Cortex of kidney (tissue), 1 donor: ENCODE data around the gene MARCHF10.
"Not testable (repeated sequence)": the region's sequence is repeated elsewhere in the genome, so short reads cannot be mapped to it uniquely, and the experiment has no call there.

Source experiments
- DNase-seq: peaks from one replicate; lab custom pipeline; 2025; lab: John Stamatoyannopoulos, UW

Gene MARCHF10

GRCh38 chr17:62717889-62718288 lies 90.2 kb downstream of the MARCHF10 start:
- no peak for DNase-seq

DNA sequence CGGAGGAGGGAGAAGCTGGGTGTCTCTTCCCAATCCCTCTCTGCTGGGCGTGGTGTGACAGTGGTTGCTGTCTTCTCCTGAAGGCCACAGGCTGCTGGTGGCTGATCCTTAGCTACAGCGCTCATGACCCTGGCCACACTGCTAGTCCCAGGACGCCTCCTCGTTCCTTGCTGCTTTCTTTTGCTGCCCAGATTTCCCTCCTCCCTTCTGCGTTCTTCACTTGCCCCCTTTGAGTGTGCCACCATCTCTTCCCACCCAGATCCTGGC lies 90.6 kb downstream of the MARCHF10 start:
- no peak for DNase-seq

- no peak for DNase-seq
These were observed 91.1 kb downstream of the MARCHF10 start for GRCh38 chr17:62716834-62717588.

DNA sequence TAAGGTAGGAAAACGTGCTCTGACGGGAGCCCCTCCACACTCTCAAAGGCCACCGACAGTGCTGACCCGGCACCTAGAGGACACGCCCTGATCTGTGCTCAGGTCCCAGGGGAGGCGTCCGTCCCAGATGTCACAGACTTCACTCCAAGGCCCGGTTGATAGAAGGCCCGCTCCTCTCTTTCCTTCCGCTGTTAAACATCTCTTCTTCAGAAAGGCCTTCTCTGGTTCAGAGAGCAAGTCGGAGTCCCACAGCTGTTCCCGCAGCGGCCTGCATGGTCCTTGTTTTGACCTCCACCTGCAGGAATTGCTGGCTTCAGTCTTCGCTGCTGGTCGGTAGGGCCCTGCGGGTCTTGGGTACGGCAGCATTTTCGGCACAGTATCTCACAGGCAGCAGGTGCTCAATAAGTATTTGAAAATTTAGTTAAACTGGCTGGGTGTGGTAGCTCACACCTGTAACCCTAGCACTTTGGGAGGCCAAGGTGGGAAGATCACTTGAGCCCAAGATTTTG lies 92.2 kb downstream of the MARCHF10 start:
- no peak for DNase-seq

GRCh38 chr17:62714016-62714777 lies 93.9 kb downstream of the MARCHF10 start:
- no peak for DNase-seq

DNA sequence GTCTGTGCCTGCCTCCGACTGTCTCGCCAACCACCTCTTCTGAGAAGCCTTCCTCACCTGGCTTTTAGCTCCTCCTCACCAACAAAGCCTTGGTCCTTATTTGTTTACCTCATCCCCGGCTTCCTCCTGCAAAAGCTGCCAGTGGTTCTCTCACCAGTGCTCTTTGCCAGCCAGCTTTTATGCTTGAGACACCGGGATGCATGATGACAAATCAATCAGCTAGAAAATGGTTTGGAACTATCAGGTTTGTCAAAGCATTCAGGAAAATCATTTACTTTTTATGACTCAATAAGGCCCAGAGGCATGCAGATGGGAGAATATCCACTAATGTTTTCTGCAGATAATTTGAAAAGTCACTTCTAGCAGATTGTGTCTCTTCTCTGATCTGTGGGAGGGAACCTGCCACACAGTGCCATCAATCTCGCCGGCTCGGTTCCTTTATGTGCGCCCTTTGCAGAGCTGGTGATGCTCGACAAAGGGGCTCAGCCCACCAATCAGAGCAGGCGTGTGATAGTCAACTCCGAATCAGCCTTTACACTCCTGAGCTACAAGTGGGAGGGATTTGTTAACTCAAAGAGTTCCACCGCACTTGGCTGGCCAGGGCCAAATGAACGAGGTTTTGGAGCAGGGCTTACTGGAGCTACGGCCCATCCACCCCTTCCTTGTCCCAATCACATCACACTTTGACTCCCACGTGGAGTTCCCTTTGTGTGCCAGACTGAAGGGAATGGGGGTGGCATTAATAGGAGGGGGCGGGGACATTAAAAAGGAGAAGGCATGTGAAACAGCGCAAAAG lies 94.8 kb downstream of the MARCHF10 start:
- DNase-seq, result no peak

DNA sequence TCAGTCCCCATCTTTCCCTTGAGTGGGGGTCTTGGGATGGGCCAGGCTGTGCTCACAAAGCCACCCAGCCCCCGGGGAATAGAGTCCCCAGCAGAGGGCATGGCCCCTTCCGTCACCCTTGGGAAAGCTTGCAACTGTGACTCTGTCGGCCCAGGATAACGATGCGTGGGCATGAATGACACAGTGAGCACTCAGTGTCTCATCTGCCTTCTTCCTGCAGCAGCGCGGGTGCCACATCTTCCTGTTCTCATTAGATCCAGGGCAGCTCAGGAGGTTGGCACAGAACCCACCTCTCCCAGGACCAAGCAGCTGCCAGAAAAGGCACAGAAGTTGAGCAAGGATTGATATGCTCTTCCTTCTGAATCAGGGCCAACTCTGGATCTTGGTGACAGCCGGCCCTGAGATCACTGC lies 95.9 kb downstream of the MARCHF10 start:
- DNase-seq, result no peak

GRCh38 chr17:62708587-62708986 lies 99.5 kb downstream of the MARCHF10 start:
- no peak for DNase-seq

- DNase-seq, result no peak
These were observed 100.7 kb downstream of the MARCHF10 start for GRCh38 chr17:62707425-62707739.

DNA sequence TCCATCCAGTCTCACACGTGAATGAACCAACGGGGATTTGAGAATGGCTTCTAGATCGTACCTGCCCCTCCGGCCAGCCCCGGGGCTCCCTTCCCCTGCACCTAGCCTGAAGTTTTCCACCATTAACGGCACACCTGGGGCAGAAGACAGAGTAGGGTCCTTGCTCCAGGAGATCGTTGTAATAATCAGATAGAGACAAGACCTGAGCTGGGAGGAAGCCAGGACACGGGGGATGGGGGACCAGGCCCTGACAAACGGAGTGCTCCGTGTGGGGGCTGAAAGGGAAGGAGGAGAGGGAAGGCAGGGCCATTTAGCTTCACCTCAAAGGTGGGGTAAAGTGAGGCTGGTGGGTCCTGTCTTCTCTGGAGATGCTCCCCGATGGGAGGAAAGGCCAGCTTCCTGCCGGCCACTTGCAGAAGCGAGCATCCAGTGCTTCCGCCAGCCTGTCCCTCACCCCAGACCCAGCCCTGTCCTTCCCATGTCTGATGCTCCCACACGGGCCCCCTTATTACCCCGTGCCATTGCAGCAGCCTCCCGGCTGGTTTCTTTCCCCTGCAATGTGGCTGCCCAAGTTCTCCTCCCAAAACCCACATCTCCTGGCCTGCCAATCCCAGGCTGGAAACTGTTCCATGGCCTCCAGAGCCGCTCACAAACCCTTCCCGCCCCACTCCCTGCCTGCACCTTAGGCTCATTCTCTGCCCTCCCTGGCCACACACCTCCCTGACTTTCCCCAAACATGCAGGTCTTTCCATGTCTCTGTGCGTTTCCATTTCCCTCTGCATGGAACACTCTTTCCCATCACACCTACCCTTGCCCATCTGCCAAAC lies 101.3 kb downstream of the MARCHF10 start:
- no peak for DNase-seq

DNA sequence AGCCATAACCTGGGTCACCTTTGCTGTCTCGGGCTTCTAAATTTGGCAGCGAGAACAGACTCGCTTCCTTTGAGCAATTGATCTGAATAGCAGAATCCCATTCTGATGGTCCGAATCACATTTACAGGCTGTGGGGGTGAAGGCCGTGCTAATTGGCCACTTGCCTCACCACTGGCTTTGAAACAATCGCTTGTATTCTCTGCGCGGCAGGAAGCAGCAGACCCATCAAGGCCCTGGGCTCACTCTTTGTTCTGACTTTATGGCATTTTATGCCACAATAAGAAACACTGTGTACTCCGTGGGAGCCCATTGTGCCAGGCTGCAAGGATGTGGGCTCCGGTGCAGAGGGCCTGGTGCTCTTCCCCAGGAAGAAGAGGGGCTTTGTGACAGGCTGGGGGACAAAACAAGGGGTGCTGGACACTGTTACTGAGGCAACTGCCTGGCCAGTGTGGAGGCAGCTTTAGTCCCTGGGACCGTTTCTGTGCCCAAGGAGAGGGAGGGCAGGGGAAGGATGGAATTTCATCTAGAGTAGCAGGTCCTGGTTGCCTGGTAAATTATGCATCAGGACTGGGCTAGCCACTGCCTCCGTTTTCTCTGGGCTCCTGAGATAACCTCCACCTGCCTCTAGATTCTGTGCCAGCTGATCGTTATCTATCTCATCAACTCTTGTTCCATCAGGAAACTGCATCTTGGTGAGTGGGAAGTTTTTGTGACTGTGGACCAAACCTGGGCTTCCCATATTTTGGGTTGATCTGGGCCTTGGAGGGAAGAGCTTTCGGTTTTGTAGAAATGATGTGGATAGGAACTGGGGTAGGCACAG lies 102.1 kb downstream of the MARCHF10 start:
- DNase-seq, result no peak

DNA sequence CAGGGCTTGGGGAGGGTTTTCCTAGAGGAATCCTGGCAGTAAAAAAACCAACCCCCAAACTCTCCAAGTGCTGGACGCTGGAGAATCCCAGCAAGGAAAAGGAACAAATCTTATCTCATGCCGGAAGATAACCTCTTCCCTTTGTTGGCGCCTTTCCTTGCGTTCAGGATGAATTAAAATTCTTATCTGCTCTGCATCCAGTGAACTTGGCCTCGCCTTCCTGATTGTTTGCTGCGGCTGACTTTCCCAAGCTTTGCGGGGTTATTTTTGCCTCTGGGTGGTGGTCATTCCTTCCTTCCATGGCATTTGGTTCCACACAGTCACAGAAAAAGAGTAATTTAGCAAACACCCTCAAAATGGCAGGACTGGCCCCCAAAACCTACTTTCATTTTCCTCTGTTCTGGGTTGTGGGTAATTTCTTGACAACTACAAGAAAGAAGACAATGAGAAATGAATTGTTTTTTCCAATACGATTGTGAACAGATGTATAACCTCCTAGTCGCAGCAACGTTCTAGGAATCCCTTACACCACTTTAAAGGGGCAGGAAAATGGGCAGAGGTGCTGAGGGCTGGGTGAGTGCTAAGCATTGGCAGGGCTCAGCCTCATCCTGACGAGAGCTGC lies 102.8 kb downstream of the MARCHF10 start:
- no peak for DNase-seq

DNA sequence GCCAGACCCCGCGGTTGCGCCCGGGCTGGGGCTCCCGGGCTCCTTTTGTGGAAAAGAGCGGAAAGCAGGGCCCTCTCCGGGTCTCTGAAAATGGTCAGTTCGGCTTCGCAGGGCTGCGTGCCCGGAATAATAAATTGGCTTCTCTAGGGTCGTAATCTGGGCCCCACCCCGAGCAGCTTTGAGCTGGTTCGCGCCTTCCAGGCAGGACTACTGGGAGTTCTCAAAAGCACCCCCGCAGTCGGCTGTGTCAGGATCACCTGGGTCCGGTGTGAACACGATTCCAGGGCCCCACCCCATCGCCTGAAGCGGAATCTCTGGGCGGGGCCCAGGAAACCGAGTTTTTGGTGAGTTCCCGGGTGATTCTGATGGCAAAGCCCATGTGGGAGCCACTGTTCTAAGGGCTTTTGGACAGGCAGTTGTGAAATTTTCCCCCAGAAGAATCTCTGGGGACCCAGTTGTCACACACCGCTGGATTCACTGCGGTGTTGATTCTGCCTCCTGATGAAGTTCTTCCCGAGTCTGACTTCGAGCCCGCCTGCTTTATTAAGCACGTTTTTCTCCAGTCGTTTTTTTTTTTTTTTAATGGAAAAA lies 103.6 kb downstream of the MARCHF10 start:
- DNase-seq, result no peak

GRCh38 chr17:62703776-62704380 lies 104.2 kb downstream of the MARCHF10 start:
- no peak for DNase-seq

GRCh38 chr17:62703261-62703775 lies 104.8 kb downstream of the MARCHF10 start:
- DNase-seq, result no peak

DNA sequence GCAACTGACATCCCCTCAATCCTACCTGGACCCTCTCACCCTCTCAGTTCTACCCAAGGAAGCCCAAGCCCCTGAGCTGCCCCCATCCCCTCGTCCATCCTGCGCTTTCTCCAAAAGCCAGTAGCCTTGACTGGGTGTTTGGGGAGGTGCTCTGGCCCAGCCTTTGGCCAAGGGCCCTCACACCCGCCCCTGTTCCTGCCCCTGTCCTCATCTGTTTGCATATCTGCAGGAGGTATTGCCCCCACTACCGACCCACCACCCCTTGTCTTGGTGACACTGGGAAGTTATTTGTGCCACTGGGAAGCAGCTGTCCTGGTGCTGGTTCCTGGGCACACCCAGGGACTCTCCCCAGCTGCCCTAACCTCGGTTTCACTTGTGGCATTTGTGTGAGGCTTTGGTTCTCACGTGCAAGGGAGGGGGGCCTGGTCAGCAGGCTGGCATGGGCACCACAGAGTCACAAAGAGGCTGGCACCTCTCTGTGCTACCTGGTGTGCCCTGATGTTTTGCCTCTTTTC lies 105.3 kb downstream of the MARCHF10 start:
- DNase-seq, result no peak

DNA sequence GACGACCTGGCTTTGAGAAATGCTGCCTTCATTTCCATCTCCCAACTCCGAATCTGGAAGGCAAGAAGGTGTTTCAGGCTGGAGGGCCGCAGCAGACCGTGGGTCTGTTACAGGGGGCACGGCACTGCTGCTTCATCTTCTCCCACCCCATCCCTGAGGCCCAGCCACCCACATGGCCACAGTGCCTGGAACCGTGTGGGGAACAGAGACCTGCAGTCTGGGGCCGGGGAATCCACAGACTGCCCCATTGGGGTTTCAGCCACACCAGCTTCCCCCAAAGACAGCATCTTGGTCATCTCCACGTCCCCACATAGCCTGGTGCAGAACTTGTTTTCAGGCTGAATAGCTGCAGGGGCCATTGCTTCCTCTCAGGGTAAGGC lies 106.4 kb downstream of the MARCHF10 start:
- DNase-seq, result no peak

DNA sequence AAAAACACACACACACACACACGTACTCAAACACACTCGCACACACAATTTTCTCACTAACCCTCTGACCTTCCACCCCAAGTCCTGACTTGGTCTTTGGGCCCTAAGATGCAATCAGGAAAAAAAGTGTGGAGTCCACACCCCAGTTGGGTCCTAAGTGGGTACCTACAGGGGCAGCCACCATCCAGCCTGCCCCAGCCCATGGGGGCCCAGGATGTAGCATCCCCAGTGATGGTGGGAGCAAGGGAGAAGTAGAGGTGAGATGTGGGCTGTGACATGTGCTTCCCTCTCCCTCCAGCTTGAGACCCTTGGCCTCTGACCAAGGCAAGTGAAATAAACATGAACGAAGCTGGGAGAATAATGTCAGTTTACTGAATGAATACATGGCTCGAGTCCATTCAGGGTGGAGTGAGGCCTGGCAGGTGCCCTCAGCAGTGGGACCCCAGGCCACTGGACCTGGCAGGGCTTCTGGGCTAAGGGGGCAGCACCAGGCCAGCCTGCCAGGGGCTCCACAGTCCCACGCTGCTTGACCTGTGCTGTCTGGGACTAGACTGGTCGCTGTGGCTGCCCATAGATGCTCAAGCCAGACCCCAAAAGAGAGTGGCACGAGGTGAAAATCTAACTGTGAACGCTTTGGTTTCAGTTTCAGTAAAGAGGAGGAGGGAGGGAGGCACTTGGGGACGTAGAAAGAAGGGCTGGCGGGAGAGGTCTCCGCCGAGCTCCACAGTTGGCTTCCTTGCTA lies 107.0 kb downstream of the MARCHF10 start:
- DNase-seq, result no peak

DNA sequence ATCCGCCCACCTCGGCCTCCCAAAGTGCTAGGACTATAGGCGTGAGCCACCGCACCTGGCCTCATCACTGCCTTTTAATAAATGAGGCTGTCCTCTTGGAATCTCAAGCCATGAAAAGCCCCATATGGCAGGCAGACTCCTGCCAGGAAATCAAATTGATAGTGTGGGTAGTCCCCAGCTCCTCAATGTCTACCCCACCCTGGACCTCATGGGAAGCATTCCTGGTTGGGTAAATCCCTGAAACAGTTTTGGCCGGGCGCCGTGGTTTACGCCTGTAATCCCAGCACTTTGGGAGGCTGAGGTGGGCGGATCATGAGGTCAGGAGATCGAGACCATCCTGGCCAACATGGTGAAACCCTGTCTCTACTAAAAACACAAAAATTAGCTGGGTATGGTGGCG lies 109.7 kb downstream of the MARCHF10 start:
- DNase-seq, result not testable (repeated sequence)
